Measurements from ENCODE around the gene HPRT1.

Gene HPRT1, protein sequence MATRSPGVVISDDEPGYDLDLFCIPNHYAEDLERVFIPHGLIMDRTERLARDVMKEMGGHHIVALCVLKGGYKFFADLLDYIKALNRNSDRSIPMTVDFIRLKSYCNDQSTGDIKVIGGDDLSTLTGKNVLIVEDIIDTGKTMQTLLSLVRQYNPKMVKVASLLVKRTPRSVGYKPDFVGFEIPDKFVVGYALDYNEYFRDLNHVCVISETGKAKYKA

DNA sequence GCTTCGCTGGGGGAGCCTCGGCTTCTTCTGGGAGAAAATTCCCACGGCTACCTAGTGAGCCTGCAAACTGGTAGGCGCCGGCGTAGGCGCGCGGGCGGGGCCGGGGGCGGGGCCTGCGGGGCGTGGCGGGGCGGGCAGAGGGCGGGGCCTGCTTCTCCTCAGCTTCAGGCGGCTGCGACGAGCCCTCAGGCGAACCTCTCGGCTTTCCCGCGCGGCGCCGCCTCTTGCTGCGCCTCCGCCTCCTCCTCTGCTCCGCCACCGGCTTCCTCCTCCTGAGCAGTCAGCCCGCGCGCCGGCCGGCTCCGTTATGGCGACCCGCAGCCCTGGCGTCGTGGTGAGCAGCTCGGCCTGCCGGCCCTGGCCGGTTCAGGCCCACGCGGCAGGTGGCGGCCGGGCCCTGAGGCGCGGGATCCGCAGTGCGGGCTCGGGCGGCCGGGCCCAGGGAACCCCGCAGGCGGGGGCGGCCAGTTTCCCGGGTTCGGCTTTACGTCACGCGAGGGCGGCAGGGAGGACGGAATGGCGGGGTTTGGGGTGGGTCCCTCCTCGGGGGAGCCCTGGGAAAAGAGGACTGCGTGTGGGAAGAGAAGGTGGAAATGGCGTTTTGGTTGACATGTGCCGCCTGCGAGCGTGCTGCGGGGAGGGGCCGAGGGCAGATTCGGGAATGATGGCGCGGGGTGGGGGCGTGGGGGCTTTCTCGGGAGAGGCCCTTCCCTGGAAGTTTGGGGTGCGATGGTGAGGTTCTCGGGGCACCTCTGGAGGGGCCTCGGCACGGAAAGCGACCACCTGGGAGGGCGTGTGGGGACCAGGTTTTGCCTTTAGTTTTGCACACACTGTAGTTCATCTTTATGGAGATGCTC lies at the start of gene HPRT1:
Gene HPRT1 (plus strand): TSS at position 161 of the 857 bp plus-strand sequence. CDS start 147 bp downstream, at position 308.
- Histone ChIP-seq H4K20me1 (ENCODE audit: insufficient read depth, low read length, poor library complexity, severe bottlenecking) (peaks cover 22% of the 10 kb centered on the region), H3K79me2 (ENCODE audit: insufficient read depth, low read length) (peaks cover 48% of the 10 kb centered on the region), H3K4me1 (ENCODE audit: insufficient read depth, low read length, poor library complexity, severe bottlenecking) (peaks cover 12% of the 10 kb centered on the region), H3K9ac (ENCODE audit: low read depth, low read length, poor library complexity, severe bottlenecking) (peak within 1 kb of the TSS; percentile 68), H3K9me2 (replicated peaks; ENCODE audit: low read depth, low read length) (no peaks in the 10 kb centered on the region), H3F3A (ENCODE audit: low read depth) (no peaks in the 10 kb centered on the region), H3K4me2 (ENCODE audit: low read depth, low read length, poor library complexity, severe bottlenecking) (peak within 1 kb of the TSS; percentile 91), H3K9me3 (ENCODE audit: insufficient read depth, low read depth, low read length) (no peaks in the 10 kb centered on the region), H3K36me3 (ENCODE audit: insufficient read depth, low read length) (no peaks in the 10 kb centered on the region), H3K4me3 (ENCODE audit: low read length, poor library complexity, severe bottlenecking) (peak within 1 kb of the TSS; percentile 87), H3K27me3 (ENCODE audit: insufficient read depth, low read length, poor library complexity, severe bottlenecking) (no peaks in the 10 kb centered on the region), H2AFZ (ENCODE audit: low read length) (peak within 1 kb of the TSS; percentile 100)
- TF ChIP-seq, protein P1, sequence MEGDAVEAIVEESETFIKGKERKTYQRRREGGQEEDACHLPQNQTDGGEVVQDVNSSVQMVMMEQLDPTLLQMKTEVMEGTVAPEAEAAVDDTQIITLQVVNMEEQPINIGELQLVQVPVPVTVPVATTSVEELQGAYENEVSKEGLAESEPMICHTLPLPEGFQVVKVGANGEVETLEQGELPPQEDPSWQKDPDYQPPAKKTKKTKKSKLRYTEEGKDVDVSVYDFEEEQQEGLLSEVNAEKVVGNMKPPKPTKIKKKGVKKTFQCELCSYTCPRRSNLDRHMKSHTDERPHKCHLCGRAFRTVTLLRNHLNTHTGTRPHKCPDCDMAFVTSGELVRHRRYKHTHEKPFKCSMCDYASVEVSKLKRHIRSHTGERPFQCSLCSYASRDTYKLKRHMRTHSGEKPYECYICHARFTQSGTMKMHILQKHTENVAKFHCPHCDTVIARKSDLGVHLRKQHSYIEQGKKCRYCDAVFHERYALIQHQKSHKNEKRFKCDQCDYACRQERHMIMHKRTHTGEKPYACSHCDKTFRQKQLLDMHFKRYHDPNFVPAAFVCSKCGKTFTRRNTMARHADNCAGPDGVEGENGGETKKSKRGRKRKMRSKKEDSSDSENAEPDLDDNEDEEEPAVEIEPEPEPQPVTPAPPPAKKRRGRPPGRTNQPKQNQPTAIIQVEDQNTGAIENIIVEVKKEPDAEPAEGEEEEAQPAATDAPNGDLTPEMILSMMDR (conservative IDR thresholded peaks at IDR 0.05; ENCODE audit: low read length): no peak
- TF ChIP-seq EZH2phosphoT487 (IDR thresholded peaks at IDR 0.05; ENCODE audit: borderline replicate concordance): no peak

DNA sequence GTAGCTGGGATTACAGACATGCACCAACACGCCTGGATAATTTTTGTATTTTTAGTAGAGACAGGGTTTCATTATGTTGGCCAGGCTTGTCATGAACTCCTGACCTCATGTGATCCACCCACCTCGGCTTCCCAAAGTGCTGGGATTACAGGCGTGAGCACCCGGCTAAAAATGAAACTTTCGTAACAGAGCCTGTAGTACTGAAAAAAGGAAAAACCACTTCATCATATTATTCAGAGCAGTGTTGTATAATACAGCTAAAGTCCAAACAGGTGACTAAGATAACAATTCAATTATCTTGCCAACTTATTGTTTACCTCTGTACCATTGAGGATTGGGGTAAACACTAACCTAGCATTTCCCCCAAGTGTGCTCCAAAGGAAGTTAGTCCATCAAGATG lies 43.9 kb upstream of the HPRT1 start:
- H3K27me3 ChIP-seq (ENCODE audit: insufficient read depth, low read length, poor library complexity, severe bottlenecking): no peaks in the 10 kb centered on the region
- H3K9me3 ChIP-seq (ENCODE audit: insufficient read depth, low read depth, low read length): no peaks in the 10 kb centered on the region
- no peaks in the 10 kb centered on the region for H3K79me2 ChIP-seq (ENCODE audit: insufficient read depth, low read length)
- no peaks in the 10 kb centered on the region for H4K20me1 ChIP-seq (ENCODE audit: insufficient read depth, low read length, poor library complexity, severe bottlenecking)
- no peaks in the 10 kb centered on the region for H3K9me2 ChIP-seq (replicated peaks; ENCODE audit: low read depth, low read length)
- no peak overlapping the region for H3K4me2 ChIP-seq (ENCODE audit: low read depth, low read length, poor library complexity, severe bottlenecking)
- no peaks in the 10 kb centered on the region for H3F3A ChIP-seq (ENCODE audit: low read depth)
- TF ChIP-seq, protein P1 (conservative IDR thresholded peaks at IDR 0.05; ENCODE audit: low read length): no peak
- TF ChIP-seq EZH2phosphoT487 (IDR thresholded peaks at IDR 0.05; ENCODE audit: borderline replicate concordance): no peak
- H2AFZ ChIP-seq (ENCODE audit: low read length): no peak overlapping the region
- no peak overlapping the region for H3K4me3 ChIP-seq (ENCODE audit: low read length, poor library complexity, severe bottlenecking)
- H3K36me3 ChIP-seq (ENCODE audit: insufficient read depth, low read length): peaks cover 47% of the 10 kb centered on the region; the same call in 1 of the 2 replicates
- no peak overlapping the region for H3K9ac ChIP-seq (ENCODE audit: low read depth, low read length, poor library complexity, severe bottlenecking)
- H3K4me1 ChIP-seq (ENCODE audit: insufficient read depth, low read length, poor library complexity, severe bottlenecking): no peaks in the 10 kb centered on the region

DNA sequence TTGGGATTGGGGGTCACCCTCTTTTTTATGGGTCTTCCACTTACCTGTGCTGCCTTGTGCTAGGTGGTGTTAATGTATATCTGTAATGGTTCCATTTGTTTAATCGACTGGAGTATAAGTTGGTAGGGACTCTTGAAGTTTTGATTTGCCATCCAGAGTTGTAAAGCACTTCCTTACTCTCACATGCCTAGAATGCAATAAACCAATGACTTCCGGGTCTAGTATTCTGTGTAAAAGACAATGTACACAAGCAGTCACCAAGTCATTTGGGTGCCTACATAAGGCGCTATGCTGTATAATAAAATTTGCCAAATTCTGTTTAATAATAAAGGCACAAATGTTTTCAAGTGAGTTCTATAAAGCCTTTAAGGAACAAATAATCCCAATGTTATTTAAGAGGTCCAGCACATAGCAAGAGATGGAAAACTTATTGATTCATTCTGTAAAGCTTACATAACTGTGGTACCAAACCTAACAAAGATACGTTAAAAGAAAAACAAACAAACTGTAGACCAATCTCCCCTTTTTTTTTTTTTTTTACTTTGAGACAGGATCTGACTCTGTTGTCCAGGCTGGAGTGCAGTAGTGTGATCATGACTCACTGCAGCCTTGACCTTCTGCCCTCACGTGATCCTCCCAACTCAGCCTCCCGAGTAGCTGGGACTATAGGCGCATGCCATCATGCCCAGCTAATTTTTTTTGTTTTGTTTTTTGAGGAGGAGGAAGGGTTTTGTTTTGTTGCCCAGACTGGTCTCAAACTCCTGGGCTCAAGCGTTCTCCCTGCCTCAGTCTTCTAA lies 41.5 kb upstream of the HPRT1 start:
- no peaks in the 10 kb centered on the region for H3K4me1 ChIP-seq (ENCODE audit: insufficient read depth, low read length, poor library complexity, severe bottlenecking)
- H3K4me3 ChIP-seq (ENCODE audit: low read length, poor library complexity, severe bottlenecking): no peak overlapping the region
- H3K9ac ChIP-seq (ENCODE audit: low read depth, low read length, poor library complexity, severe bottlenecking): no peak overlapping the region
- H3K36me3 ChIP-seq (ENCODE audit: insufficient read depth, low read length): peaks cover 46% of the 10 kb centered on the region; the same call in 1 of the 2 replicates
- no peaks in the 10 kb centered on the region for H4K20me1 ChIP-seq (ENCODE audit: insufficient read depth, low read length, poor library complexity, severe bottlenecking)
- no peaks in the 10 kb centered on the region for H3F3A ChIP-seq (ENCODE audit: low read depth)
- H3K79me2 ChIP-seq (ENCODE audit: insufficient read depth, low read length): no peaks in the 10 kb centered on the region
- TF ChIP-seq, protein P1 (conservative IDR thresholded peaks at IDR 0.05; ENCODE audit: low read length): no peak
- TF ChIP-seq EZH2phosphoT487 (IDR thresholded peaks at IDR 0.05; ENCODE audit: borderline replicate concordance): no peak
- no peaks in the 10 kb centered on the region for H3K9me3 ChIP-seq (ENCODE audit: insufficient read depth, low read depth, low read length)
- H2AFZ ChIP-seq (ENCODE audit: low read length): no peak overlapping the region
- H3K4me2 ChIP-seq (ENCODE audit: low read depth, low read length, poor library complexity, severe bottlenecking): no peak overlapping the region
- H3K9me2 ChIP-seq (replicated peaks; ENCODE audit: low read depth, low read length): no peaks in the 10 kb centered on the region
- H3K27me3 ChIP-seq (ENCODE audit: insufficient read depth, low read length, poor library complexity, severe bottlenecking): no peaks in the 10 kb centered on the region
